ENCODE measurements around the gene CTNNA2. TPM values are rescaled to one million over a fixed set of nuclear protein-coding genes. Genes with fewer than 3 reads are reported as not detected.
A peak's percentile ranks its signal among the peaks of the same experiment; 100 is the strongest.

The CTNNA2 gene
- not detected for total RNA-seq
- long read RNA-seq, result 0 reads

GRCh38 chr2:79512442-79513401, at the start of gene CTNNA2:
TSS of gene CTNNA2 (plus strand) at chr2:79513051.
- Histone ChIP-seq H3K4me1 (no peaks in the 10 kb centered on the region), H3K36me3 (no peaks in the 10 kb centered on the region), H3K4me3 (peak within 1 kb of the TSS; percentile 29), H3K27me3 (peaks cover 18% of the 10 kb centered on the region), H3K9me3 (no peaks in the 10 kb centered on the region), H3K27ac (no peak within 1 kb of the TSS)
- peak; percentile 69 for DNase-seq
- no peak for TF ChIP-seq CTCF (IDR thresholded peaks at IDR 0.05)
- ATAC-seq, result peak; percentile 84
- intact Hi-C loops (cut with DNase I), result no loop called here

GRCh38 chr2:79487399-79487798, 25.5 kb upstream of the CTNNA2 start:
- Histone ChIP-seq H3K4me3 (no peak overlapping the region), H3K36me3 (no peaks in the 10 kb centered on the region), H3K27me3 (no peaks in the 10 kb centered on the region), H3K4me1 (no peaks in the 10 kb centered on the region), H3K9me3 (no peaks in the 10 kb centered on the region), H3K27ac (no peak overlapping the region)
- no peak for DNase-seq
- intact Hi-C loops (cut with DNase I), result no loop called here
- ATAC-seq, result no peak
- TF ChIP-seq CTCF (IDR thresholded peaks at IDR 0.05), result no peak

GRCh38 chr2:79511320-79511951, 1.4 kb upstream of the CTNNA2 start:
- ATAC-seq (peak; percentile 52), DNase-seq (no peak)
- Histone ChIP-seq H3K9me3 (no peaks in the 10 kb centered on the region), H3K36me3 (no peaks in the 10 kb centered on the region), H3K27ac (no peak overlapping the region), H3K27me3 (peaks cover 18% of the 10 kb centered on the region), H3K4me3 (no peak overlapping the region), H3K4me1 (no peaks in the 10 kb centered on the region)
- intact Hi-C loops (cut with DNase I), result no loop called here
- no peak for TF ChIP-seq CTCF (IDR thresholded peaks at IDR 0.05)

GRCh38 chr2:79513711-79514110, 860 bp downstream of the CTNNA2 start:
- ATAC-seq, result no peak

GRCh38 chr2:79529636-79530035, 16.8 kb downstream of the CTNNA2 start:
- Histone ChIP-seq H3K27me3 (no peaks in the 10 kb centered on the region), H3K4me3 (no peak overlapping the region), H3K36me3 (no peaks in the 10 kb centered on the region), H3K4me1 (no peaks in the 10 kb centered on the region), H3K27ac (no peak overlapping the region), H3K9me3 (no peaks in the 10 kb centered on the region)
- TF ChIP-seq CTCF (IDR thresholded peaks at IDR 0.05), result no peak
- no peak for DNase-seq
- no peak for ATAC-seq
- intact Hi-C loops (cut with DNase I), result no loop called here

More at GRCh38 chr2:79513711-79514110, 860 bp downstream of the CTNNA2 start:
- Histone ChIP-seq H3K36me3 (no peaks in the 10 kb centered on the region), H3K4me1 (no peaks in the 10 kb centered on the region), H3K27ac (no peak overlapping the region), H3K9me3 (no peaks in the 10 kb centered on the region), H3K27me3 (peaks cover 18% of the 10 kb centered on the region), H3K4me3 (no peak overlapping the region)
- no peak for DNase-seq
- intact Hi-C loops (cut with DNase I), result no loop called here
- no peak for TF ChIP-seq CTCF (IDR thresholded peaks at IDR 0.05)

Data from upper lobe of right lung (tissue), 1 donor.